Esophagus muscularis mucosa (tissue), 4 donors: Measurements from ENCODE around the gene PHC2. TPM values are rescaled to one million over a fixed set of nuclear protein-coding genes. Genes with fewer than 3 reads are reported as not detected.
"Not testable (repeated sequence)": the region's sequence is repeated elsewhere in the genome, so short reads cannot be mapped to it uniquely, and the experiment has no call there.

Experiments used
- DNase-seq: peaks from one replicate; pipeline ENCODE4 v3.0.0-alpha.2; 2017; ENCODE audit errors: extremely low spot score
- H3K27ac ChIP-seq, 4 donors: fragments of 200-600 bp; sonication (generic); replicated peaks in 1 of 4; 1 replicate in 3 of 4; 2 replicates in 1 of 4; pipeline ENCODE4 v1.5.1; 2016 to 2019; ENCODE audit warnings: mild to moderate bottlenecking in 1 of 4
- H3K27me3 ChIP-seq, 4 donors: fragments of 200-600 bp; sonication (generic); one replicate each; pipeline versions ENCODE4 v1.5.1 to v1.6.0; 2016 to 2019
- H3K36me3 ChIP-seq, 4 donors: fragments of 200-600 bp; sonication (generic); one replicate each; pipeline ENCODE4 v1.5.1; 2016 to 2019
- H3K4me1 ChIP-seq, 4 donors: fragments of 200-600 bp; sonication (generic); one replicate each; pipeline ENCODE4 v1.5.1; 2016 to 2019
- H3K4me3 ChIP-seq, 4 donors: fragments of 200-600 bp; sonication (generic); 1 replicate in 2 of 4; 2 replicates in 2 of 4; pipeline ENCODE4 v1.5.1; 2016 to 2019; ENCODE audit warnings: mild to moderate bottlenecking in 4 of 4, moderate library complexity in 1 of 4
- H3K9me3 ChIP-seq, 4 donors: fragments of 200-600 bp; sonication (generic); 1 replicate in 3 of 4; 2 replicates in 1 of 4; pipeline ENCODE4 v1.5.1; 2016 to 2019
- CTCF ChIP-seq, 3 experiments: fragments of 200-600 bp in 2 of 3; fragments of 450-650 bp in 1 of 3; sonication (generic) in 2 of 3; IDR thresholded peaks; one replicate each; pipeline ENCODE4 v1.5.1; 2017 to 2019; ENCODE audit warnings: antibody characterized with exemption in 3 of 3, mild to moderate bottlenecking in 2 of 3, moderate library complexity in 1 of 3
- EP300 ChIP-seq: sonication (generic); formaldehyde crosslinking; IDR thresholded peaks from one replicate; pipeline ENCODE4 v1.6.1; 2017; ENCODE audit warnings: antibody characterized with exemption
- POLR2A ChIP-seq: fragments of 450-650 bp; IDR thresholded peaks from one replicate; pipeline ENCODE4 v1.6.1; 2017; ENCODE audit warnings: antibody characterized with exemption, moderate library complexity, mild to moderate bottlenecking, low read depth
- POLR2AphosphoS5 ChIP-seq, 2 donors: sonication (generic); formaldehyde crosslinking; IDR thresholded peaks; one replicate each; pipeline ENCODE4 v1.6.1; 2017; ENCODE audit warnings: antibody characterized with exemption in 2 of 2
- WGBS: methylation state at CpG from one replicate; pipeline ENCODE4 v1.1.5; 2018; 5-methylcytosine and 5-hydroxymethylcytosine counted together
- intact Hi-C: fragments of 100-400 bp; cut with DNase I; formaldehyde crosslinking; loops from one replicate; pipeline ENCODE4 v1.15.1; 2023
- total RNA-seq, 4 donors: library from RNA; depleted of rRNA; stranded (reverse); fragments of >200 nt; gene quantifications; one replicate each; pipeline versions ENCODE4 v1.1.0 to v1.2.1, GENCODE V29; 2016

Gene PHC2
- total RNA-seq, 4 donors from 2014 or later = 104 to 274 (median 201) TPM

- Histone ChIP-seq H3K27me3 (no peaks in the 10 kb centered on the region), H3K36me3 (peaks cover 0 to 59% (median 46%) of the 10 kb centered on the region in 4 donors), H3K27ac (peak overlapping the region; percentile 48 to 75 (median 62)), H3K4me1 (peaks cover 16 to 55% (median 39%) of the 10 kb centered on the region in 4 donors), H3K4me3 (no peak overlapping the region), H3K9me3 (no peaks in the 10 kb centered on the region)
- DNase-seq = peak; percentile 96
- 45% methylated on average over 9 of the region's 12 CpGs for WGBS
- TF ChIP-seq POLR2A = no peak
- TF ChIP-seq POLR2AphosphoS5 (IDR thresholded peaks at IDR 0.05) = peak in 1 of 2 donors; percentile 71
- TF ChIP-seq CTCF (IDR thresholded peaks at IDR 0.05) = peak; percentile 97 to 99 (median 98)
- no peak for TF ChIP-seq EP300
- intact Hi-C loops = loop anchor here (1.0 to 10.0 kb wide), 3 partner anchors 73 to 172 kb away; no protein-coding TSS in a partner anchor
These were observed 135.3 kb downstream of the PHC2 start for GRCh38 chr1:33295450-33296081.

DNA sequence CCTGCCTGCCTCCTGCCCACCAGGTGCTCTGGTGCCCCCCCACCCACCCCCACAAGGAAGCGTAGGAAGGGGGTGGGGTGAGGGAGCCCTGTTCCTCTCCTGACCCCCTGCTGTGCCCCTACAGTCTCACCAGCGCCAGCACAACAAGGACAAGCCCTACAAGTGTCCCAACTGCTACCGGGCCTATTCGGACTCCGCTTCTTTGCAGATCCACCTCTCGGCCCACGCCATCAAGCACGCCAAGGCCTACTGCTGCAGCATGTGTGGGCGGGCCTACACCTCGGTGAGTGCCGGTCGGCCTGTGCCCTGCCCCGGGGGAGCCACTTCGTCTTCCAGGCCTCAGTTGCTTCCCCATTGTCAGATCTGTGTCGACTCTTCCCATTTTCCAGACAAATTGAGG, 135.9 kb downstream of the PHC2 start:
- DNase-seq = no peak
- TF ChIP-seq EP300 = no peak
- no peak for TF ChIP-seq CTCF (IDR thresholded peaks at IDR 0.05)
- no peak for TF ChIP-seq POLR2A
- TF ChIP-seq POLR2AphosphoS5 (IDR thresholded peaks at IDR 0.05) = no peak
- 73% methylated on average over 14 of the region's 15 CpGs for WGBS
- H3K4me1 ChIP-seq = peaks cover 15 to 50% (median 35%) of the 10 kb centered on the region in 4 donors
- no peaks in the 10 kb centered on the region for H3K27me3 ChIP-seq
- intact Hi-C loops = loop anchor here (1.0 to 10.0 kb wide), 3 partner anchors 73 to 172 kb away; no protein-coding TSS in a partner anchor
- H3K4me3 ChIP-seq = no peak overlapping the region
- H3K27ac ChIP-seq = peak overlapping the region; percentile 48 to 75 (median 62)
- peaks cover 0 to 57% (median 46%) of the 10 kb centered on the region in 4 donors for H3K36me3 ChIP-seq
- no peaks in the 10 kb centered on the region for H3K9me3 ChIP-seq

DNA sequence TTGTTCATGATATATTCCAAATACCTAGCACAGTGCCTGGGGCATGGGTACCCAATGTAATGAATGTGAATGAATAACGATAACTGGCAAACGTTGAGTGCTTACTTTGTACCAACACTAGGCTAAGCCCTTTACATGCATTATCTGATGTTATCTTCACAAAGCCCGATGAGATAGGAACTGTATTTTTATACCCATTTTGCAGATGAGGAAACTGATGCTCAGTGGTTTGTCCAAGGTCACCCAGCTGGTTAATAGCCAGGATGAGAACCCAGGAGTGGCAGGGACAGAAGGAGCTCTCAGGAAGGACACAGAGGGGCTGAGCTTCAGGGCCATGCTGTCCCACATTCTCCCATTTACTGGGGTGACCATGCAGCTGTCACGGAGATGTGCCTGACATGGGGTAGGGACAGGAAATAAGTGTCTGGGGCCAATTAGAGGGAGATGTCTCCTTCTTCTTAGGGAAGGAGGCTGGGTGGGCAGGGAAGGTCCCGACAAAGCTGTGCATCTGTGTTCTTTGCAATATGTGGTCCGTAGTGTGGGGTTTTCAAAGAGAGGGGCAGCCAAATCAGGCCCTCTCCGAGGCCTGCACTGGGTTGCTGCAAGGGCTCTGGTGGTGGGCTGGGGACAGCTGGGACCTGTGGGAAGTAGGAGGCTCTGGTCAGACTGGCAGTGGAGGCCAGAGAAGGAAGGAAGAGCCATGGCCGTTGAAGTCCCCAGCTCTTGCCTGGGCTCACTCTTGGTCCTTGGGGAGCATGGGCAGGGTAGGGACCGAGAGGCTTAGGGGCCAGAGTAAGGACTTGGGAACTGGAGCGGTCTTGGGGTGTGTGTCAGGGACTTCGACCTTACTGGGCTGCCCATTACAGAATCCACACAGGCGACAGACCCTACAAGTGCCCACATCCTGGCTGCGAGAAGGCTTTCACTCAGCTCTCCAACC, 136.6 kb downstream of the PHC2 start:
- peak overlapping the region; percentile 48 to 75 (median 62) for H3K27ac ChIP-seq
- intact Hi-C loops = loop anchor here (1.0 to 10.0 kb wide), 3 partner anchors 74 to 173 kb away; no protein-coding TSS in a partner anchor
- 77% methylated on average over 11 of the region's 13 CpGs for WGBS
- no peaks in the 10 kb centered on the region for H3K27me3 ChIP-seq
- peaks cover 19 to 49% (median 34%) of the 10 kb centered on the region in 4 donors for H3K4me1 ChIP-seq
- peaks cover 0 to 50% (median 40%) of the 10 kb centered on the region in 4 donors for H3K36me3 ChIP-seq
- no peaks in the 10 kb centered on the region for H3K9me3 ChIP-seq
- DNase-seq = no peak
- H3K4me3 ChIP-seq = no peak overlapping the region
- no peak for TF ChIP-seq CTCF (IDR thresholded peaks at IDR 0.05)
- TF ChIP-seq POLR2AphosphoS5 (IDR thresholded peaks at IDR 0.05) = no peak
- TF ChIP-seq POLR2A = no peak
- no peak for TF ChIP-seq EP300

DNA sequence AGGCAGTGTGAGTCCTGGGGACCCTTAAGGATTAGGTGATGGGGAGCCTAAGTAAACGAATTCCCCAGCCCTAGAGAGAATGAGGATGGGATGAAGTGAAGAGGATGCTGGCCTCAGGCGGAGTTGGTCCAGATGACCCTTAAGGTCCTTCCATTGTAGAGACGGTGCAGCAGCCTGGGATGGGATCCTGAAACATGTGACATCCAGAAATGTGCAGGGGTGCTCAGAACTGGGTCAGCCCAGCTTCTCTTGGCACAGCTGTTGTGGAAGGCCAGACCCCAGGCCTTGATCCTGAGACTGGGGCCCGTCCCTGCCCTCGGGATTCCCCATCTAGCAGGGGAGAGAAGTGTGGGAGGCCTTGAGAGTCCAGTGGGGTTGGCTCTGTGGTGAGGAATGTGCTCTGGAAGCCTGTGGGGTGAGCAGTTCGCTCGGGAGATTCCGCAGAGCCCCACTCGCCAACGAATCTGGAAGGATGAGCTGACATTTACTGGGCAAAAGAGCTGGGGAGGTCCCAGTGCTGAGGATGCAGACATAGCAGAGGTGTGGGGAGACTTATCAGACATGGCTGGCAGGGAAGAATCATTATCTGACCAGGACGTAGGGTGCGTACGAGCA, 138.1 kb downstream of the PHC2 start:
- DNase-seq = no peak
- no peak overlapping the region for H3K4me3 ChIP-seq
- no peaks in the 10 kb centered on the region for H3K9me3 ChIP-seq
- intact Hi-C loops = loop anchor here (10.0 kb wide), 1 partner anchor 158 kb away; no protein-coding TSS in a partner anchor
- peak overlapping the region in 3 of 4 donors; percentile 15 to 75 (median 40) for H3K27ac ChIP-seq
- TF ChIP-seq POLR2AphosphoS5 (IDR thresholded peaks at IDR 0.05) = no peak
- TF ChIP-seq CTCF (IDR thresholded peaks at IDR 0.05) = no peak
- no peak for TF ChIP-seq EP300
- TF ChIP-seq POLR2A = no peak
- H3K27me3 ChIP-seq = no peaks in the 10 kb centered on the region
- WGBS = 52% methylated on average over 11 of the region's 13 CpGs
- peaks cover 0 to 48% (median 37%) of the 10 kb centered on the region in 4 donors for H3K36me3 ChIP-seq
- H3K4me1 ChIP-seq = peaks cover 15 to 41% (median 31%) of the 10 kb centered on the region in 4 donors

DNA sequence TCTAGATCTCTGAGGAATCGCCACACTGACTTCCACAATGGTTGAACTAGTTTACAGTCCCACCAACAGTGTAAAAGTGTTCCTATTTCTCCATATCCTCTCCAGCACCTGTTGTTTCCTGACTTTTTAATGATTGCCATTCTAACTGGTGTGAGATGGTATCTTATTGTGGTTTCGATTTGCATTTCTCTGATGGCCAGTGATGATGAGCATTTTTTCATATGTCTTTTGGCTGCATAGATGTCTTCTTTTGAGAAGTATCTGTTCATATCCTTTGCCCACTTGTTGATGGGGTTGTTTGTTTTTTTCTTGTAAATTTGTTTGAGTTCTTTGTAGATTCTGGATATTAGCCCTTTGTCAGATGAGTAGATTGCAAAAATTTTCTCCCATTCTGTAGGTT, 140.3 kb downstream of the PHC2 start:
- DNase-seq, H3K9me3 ChIP-seq, H3K27ac ChIP-seq, H3K27me3 ChIP-seq, H3K4me3 ChIP-seq: not testable (repeated sequence)
- Histone ChIP-seq H3K36me3 (peaks cover 0 to 35% (median 27%) of the 10 kb centered on the region in 4 donors), H3K4me1 (peaks cover 24 to 44% (median 35%) of the 10 kb centered on the region in 4 donors)
- WGBS = 100% methylated on average over 1 of the region's 2 CpGs
- intact Hi-C loops = loop anchor here (10.0 kb wide), 1 partner anchor 156 kb away; no protein-coding TSS in a partner anchor
